IMR-90 (cell line): Measurements from ENCODE around the gene RXFP2. TPM values are rescaled to one million over a fixed set of nuclear protein-coding genes. Genes with fewer than 3 reads are reported as not detected.

ENCODE experiments used
- ATAC-seq: fragments of 200-7000 bp; cut with Tn5 transposase; 2 replicates; pipeline ENCODE4 v1.9.1; 2020; ENCODE audit warnings: low read depth, mild to moderate bottlenecking, moderate library complexity
- BruUV-seq: library from RNA; stranded (reverse); fragments of 400-500 nt; replicated peaks from 2 replicates; lab custom pipeline; 2021; lab: Mats Ljungman, UMichigan
- CTCF ChIA-PET: fragments of 300-600 bp; formaldehyde crosslinking; extraction: SDS; loops from one replicate; lab custom pipeline; 2021; ENCODE audit warnings: antibody characterized with exemption; lab: Yijun Ruan, JAX
- POLR2A ChIA-PET: fragments of 300-600 bp; sonication (Branson Sonifier 250); formaldehyde crosslinking; loops from one replicate; lab custom pipeline; 2022; ENCODE audit warnings: antibody characterized with exemption; ENCODE audit not compliant: unreplicated experiment; lab: Charles Lee
- DNase-seq: peaks from one replicate; pipeline ENCODE4 v3.0.0; 2013
- H2AFZ ChIP-seq: replicated peaks from 2 replicates; pipeline ENCODE3; 2013; ENCODE audit warnings: low read length, mild to moderate bottlenecking; ENCODE audit not compliant: poor library complexity
- H2AK5ac ChIP-seq: 2 replicates; pipeline ENCODE4 v1.6.1; 2013; ENCODE audit warnings: low read depth, low read length, inconsistent platforms
- H2AK9ac ChIP-seq: replicated peaks from 2 replicates; pipeline ENCODE3; 2013; ENCODE audit warnings: mild to moderate bottlenecking, low read depth, low read length, moderate library complexity; ENCODE audit not compliant: poor library complexity
- H2BK120ac ChIP-seq: 2 replicates; pipeline ENCODE4 v1.6.1; 2013; ENCODE audit warnings: low read depth, low read length, inconsistent platforms
- H2BK15ac ChIP-seq: 3 replicates; pipeline ENCODE4 v1.6.1; 2013; ENCODE audit warnings: low read depth, low read length, inconsistent platforms
- H2BK20ac ChIP-seq: 2 replicates; pipeline ENCODE4 v1.6.1; 2013; ENCODE audit warnings: low read depth, mild to moderate bottlenecking, inconsistent platforms, low read length, moderate library complexity
- H2BK5ac ChIP-seq: 2 replicates; pipeline ENCODE4 v1.6.1; 2013; ENCODE audit warnings: mild to moderate bottlenecking, low read depth, low read length, inconsistent platforms; ENCODE audit not compliant: poor library complexity, severe bottlenecking
- H3K14ac ChIP-seq: replicated peaks from 2 replicates; pipeline ENCODE4 v1.6.1; 2013; ENCODE audit warnings: low read depth, low read length, inconsistent platforms
- H3K18ac ChIP-seq: 2 replicates; pipeline ENCODE4 v1.6.1; 2013; ENCODE audit warnings: low read depth, low read length, control low read depth
- H3K23ac ChIP-seq: 2 replicates; pipeline ENCODE4 v1.6.1; 2013; ENCODE audit warnings: low read depth, low read length, inconsistent platforms
- H3K27ac ChIP-seq: 2 replicates; pipeline ENCODE4 v1.5.1; 2013; ENCODE audit warnings: mild to moderate bottlenecking, control low read depth, low read length; ENCODE audit not compliant: insufficient read depth
- H3K27me3 ChIP-seq: 2 replicates; pipeline ENCODE4 v1.6.1; 2013; ENCODE audit warnings: low read length; ENCODE audit not compliant: control insufficient read depth, insufficient read depth
- H3K36me3 ChIP-seq: 2 replicates; pipeline ENCODE4 v1.6.1; 2013; ENCODE audit warnings: low read length, mixed read lengths; ENCODE audit not compliant: control insufficient read depth, insufficient read depth
- H3K4ac ChIP-seq: 2 replicates; pipeline ENCODE4 v1.6.1; 2013; ENCODE audit warnings: low read depth, low read length, inconsistent platforms
- H3K4me1 ChIP-seq: 2 replicates; pipeline ENCODE4 v1.6.1; 2013; ENCODE audit warnings: low read length, mixed read lengths; ENCODE audit not compliant: control insufficient read depth, insufficient read depth
- H3K4me2 ChIP-seq: 2 replicates; pipeline ENCODE4 v1.6.1; 2013; ENCODE audit warnings: low read depth, mild to moderate bottlenecking, control low read depth, low read length, moderate library complexity
- H3K4me3 ChIP-seq: 2 replicates; pipeline ENCODE4 v1.5.1; 2013; ENCODE audit warnings: low read depth, mild to moderate bottlenecking, control low read depth, low read length, moderate library complexity; ENCODE audit not compliant: insufficient read depth
- H3K56ac ChIP-seq: 2 replicates; pipeline ENCODE4 v1.6.1; 2013; ENCODE audit warnings: low read length, inconsistent platforms; ENCODE audit not compliant: insufficient read depth; ENCODE audit errors: extremely low read depth
- H3K79me1 ChIP-seq, 2 experiments: 2 replicates each; pipeline ENCODE4 v1.6.1; 2013; ENCODE audit warnings: low read length in 2 of 2, inconsistent platforms in 1 of 2, low read depth in 1 of 2
- H3K9ac ChIP-seq: 2 replicates; pipeline ENCODE4 v1.6.1; 2013; ENCODE audit warnings: low read depth, low read length, control low read depth
- H3K9me1 ChIP-seq: 2 replicates; pipeline ENCODE4 v1.6.1; 2013; ENCODE audit warnings: low read length, inconsistent platforms; ENCODE audit not compliant: insufficient read depth
- H3K9me3 ChIP-seq: 2 replicates; pipeline ENCODE4 v1.6.1; 2013; ENCODE audit warnings: low read length; ENCODE audit not compliant: control insufficient read depth, insufficient read depth
- H4K20me1 ChIP-seq: 2 replicates; pipeline ENCODE4 v1.6.1; 2013; ENCODE audit warnings: low read length, inconsistent platforms; ENCODE audit not compliant: insufficient read depth
- H4K5ac ChIP-seq: 2 replicates; pipeline ENCODE4 v1.6.1; 2013; ENCODE audit warnings: mild to moderate bottlenecking, low read depth, low read length, control low read depth
- H4K8ac ChIP-seq, 2 experiments: 2 replicates each; pipeline ENCODE4 v1.6.1; 2013; ENCODE audit warnings: low read depth in 2 of 2, low read length in 2 of 2, control low read depth in 1 of 2, inconsistent platforms in 1 of 2
- H4K91ac ChIP-seq: 2 replicates; pipeline ENCODE4 v1.6.1; 2013; ENCODE audit warnings: low read depth, low read length, inconsistent platforms; ENCODE audit not compliant: insufficient read depth
- BHLHE40 ChIP-seq: fragments of 150-350 bp; IDR thresholded peaks from 2 replicates; pipeline ENCODE4 v1.6.1; 2016; ENCODE audit warnings: mild to moderate bottlenecking, low read depth, low read length
- CEBPB ChIP-seq: IDR thresholded peaks from 2 replicates; pipeline ENCODE4 v1.6.1; 2012; ENCODE audit warnings: low read depth, low read length, improper control_type of control experiment
- CHD1 ChIP-seq: IDR thresholded peaks from 2 replicates; pipeline ENCODE4 v1.6.1; 2012; ENCODE audit warnings: low read depth, low read length, improper control_type of control experiment
- FOS ChIP-seq: fragments of 150-350 bp; IDR thresholded peaks from 2 replicates; pipeline ENCODE4 v1.6.1; 2016; ENCODE audit warnings: low read depth, low read length
- MAFK ChIP-seq: IDR thresholded peaks from 2 replicates; pipeline ENCODE4 v1.6.1; 2012; ENCODE audit warnings: low read depth, low read length, improper control_type of control experiment
- MXI1 ChIP-seq: IDR thresholded peaks from 2 replicates; pipeline ENCODE4 v1.6.1; 2012; ENCODE audit warnings: low read depth, mild to moderate bottlenecking, low read length, moderate library complexity, borderline replicate concordance
- NFE2L2 ChIP-seq: fragments of 150-350 bp; IDR thresholded peaks from 2 replicates; pipeline ENCODE4 v1.6.1; 2016; ENCODE audit warnings: low read depth, mild to moderate bottlenecking, low read length
- RAD21 ChIP-seq: IDR thresholded peaks from 2 replicates; pipeline ENCODE4 v1.6.1; 2012; ENCODE audit warnings: low read length, improper control_type of control experiment
- WGBS, 2 experiments: methylation state at CpG; one replicate each; pipeline versions ENCODE4 v1.1.5 to v1.1.7; 2013; ENCODE audit warnings: missing lambda C conversion rate in 2 of 2; ENCODE audit not compliant: insufficient read length in 1 of 2; ENCODE audit errors: extremely low coverage in 2 of 2; 5-methylcytosine and 5-hydroxymethylcytosine counted together
- dilution Hi-C: fragments of 300-500 bp; cut with HindIII; formaldehyde crosslinking; loops from one replicate; pipeline ENCODE4 v1.14.3; 2018; ENCODE audit warnings: low sequenced_read_pairs; ENCODE audit not compliant: unreplicated experiment
- in situ Hi-C: fragments of 300-500 bp; cut with MboI; formaldehyde crosslinking; loops from 3 replicates; pipeline ENCODE4 v1.14.3; 2019; ENCODE audit warnings: low sequenced_read_pairs, inconsistent platforms, mixed read lengths
- intact Hi-C: fragments of 100-400 bp; cut with micrococcal nuclease; formaldehyde crosslinking; loops from 2 replicates; pipeline ENCODE4 v1.10.0; 2022
- polyA plus RNA-seq, 3 experiments: library from polyadenylated mRNA; depleted of rRNA; stranded (reverse); fragments of >200 nt; gene quantifications; 2 replicates each; pipeline ENCODE4 v1.2.3, GENCODE V29; 2012; ENCODE audit warnings: low replicate concordance in 1 of 3
- total RNA-seq: library from RNA; depleted of rRNA; stranded (reverse); fragments of >200 nt; gene quantifications from 2 replicates; pipeline ENCODE4 v1.2.3, GENCODE V29; 2012
- TF ChIP-seq, protein P1 (sequence below): conservative IDR thresholded peaks from 2 replicates; pipeline ENCODE4 v1.5.1; 2012; ENCODE audit warnings: mild to moderate bottlenecking, low read depth, low read length, improper control_type of control experiment

The RXFP2 gene
- total and polyA plus RNA-seq, 2 of the 4 experiments (the other 2 are of a cell fraction) = not detected

DNA sequence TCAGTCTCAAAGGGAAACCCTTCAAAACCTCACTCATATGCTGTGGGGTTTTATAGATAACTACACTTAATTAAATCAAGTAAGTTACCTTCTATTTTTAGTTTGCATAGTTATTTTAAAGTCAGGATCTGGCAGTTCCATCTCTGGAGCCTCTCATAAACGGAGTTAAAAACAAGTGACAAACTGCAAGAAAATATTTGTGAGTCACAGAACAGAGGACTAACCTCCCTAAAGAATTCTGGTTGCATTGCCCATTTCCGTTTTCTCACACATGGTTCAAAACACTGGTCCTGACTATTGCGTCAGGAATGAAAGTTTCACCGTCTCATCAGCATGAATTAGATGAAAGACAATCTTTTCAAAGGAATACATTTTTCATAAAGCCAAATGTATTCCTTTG is 10.6 kb downstream of the RXFP2 start:
- CTCF ChIA-PET = no interaction called here
- ATAC-seq (peak; percentile 94), DNase-seq (peak; percentile 94)
- Histone ChIP-seq H4K91ac (no peak overlapping the region), H3K9ac (no peak overlapping the region), H4K8ac (no peak overlapping the region), H3K79me1 (no peaks in the 10 kb centered on the region), H3K14ac (no peak overlapping the region), H2BK5ac (peak overlapping the region; percentile 96), H3K4me1 (no peaks in the 10 kb centered on the region; the same call in 1 of the 2 replicates), H3K9me3 (no peaks in the 10 kb centered on the region), H3K27ac (no peak overlapping the region), H2BK20ac (no peak overlapping the region), H3K27me3 (no peaks in the 10 kb centered on the region), H3K36me3 (no peaks in the 10 kb centered on the region), H2AK5ac (no peak overlapping the region), H2AFZ (no peak overlapping the region), H3K4me2 (no peak overlapping the region; the same call in 1 of the 2 replicates), H2AK9ac (no peak overlapping the region), H2BK15ac (no peak overlapping the region), H3K4me3 (no peak overlapping the region), H3K23ac (no peak overlapping the region), H3K18ac (no peak overlapping the region), H3K4ac (no peak overlapping the region), H3K56ac (no peak overlapping the region), H3K9me1 (peaks cover 7% of the 10 kb centered on the region), H4K20me1 (no peaks in the 10 kb centered on the region), H4K5ac (no peak overlapping the region), H2BK120ac (no peak overlapping the region)
- 0% methylated on average over 1 of the region's 4 CpGs; no CpG with 5 or more reads in 1 of the 2 experiments for WGBS, 2 experiments
- TF ChIP-seq MXI1 (no peak), MAFK (0 out of 2 replicates have a peak, but pooled peaks have one; percentile 29), CHD1 (no peak), FOS (peak; percentile 67), CEBPB (peak; percentile 98), NFE2L2 (0 out of 2 replicates have a peak, but pooled peaks have one; percentile 46), RAD21 (peak; percentile 9; the same call in 1 of the 2 replicates), BHLHE40 (peak; percentile 19; the same call in 1 of the 2 replicates)
- TF ChIP-seq, protein P1, sequence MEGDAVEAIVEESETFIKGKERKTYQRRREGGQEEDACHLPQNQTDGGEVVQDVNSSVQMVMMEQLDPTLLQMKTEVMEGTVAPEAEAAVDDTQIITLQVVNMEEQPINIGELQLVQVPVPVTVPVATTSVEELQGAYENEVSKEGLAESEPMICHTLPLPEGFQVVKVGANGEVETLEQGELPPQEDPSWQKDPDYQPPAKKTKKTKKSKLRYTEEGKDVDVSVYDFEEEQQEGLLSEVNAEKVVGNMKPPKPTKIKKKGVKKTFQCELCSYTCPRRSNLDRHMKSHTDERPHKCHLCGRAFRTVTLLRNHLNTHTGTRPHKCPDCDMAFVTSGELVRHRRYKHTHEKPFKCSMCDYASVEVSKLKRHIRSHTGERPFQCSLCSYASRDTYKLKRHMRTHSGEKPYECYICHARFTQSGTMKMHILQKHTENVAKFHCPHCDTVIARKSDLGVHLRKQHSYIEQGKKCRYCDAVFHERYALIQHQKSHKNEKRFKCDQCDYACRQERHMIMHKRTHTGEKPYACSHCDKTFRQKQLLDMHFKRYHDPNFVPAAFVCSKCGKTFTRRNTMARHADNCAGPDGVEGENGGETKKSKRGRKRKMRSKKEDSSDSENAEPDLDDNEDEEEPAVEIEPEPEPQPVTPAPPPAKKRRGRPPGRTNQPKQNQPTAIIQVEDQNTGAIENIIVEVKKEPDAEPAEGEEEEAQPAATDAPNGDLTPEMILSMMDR = no peak
- intact Hi-C loops = no loop called here
- dilution Hi-C loops = no loop called here
- BruUV-seq = no TSS peak
- POLR2A ChIA-PET = no interaction called here
- in situ Hi-C loops = loop anchor here (25.0 kb wide), 1 partner anchor 513 kb away; no protein-coding TSS in a partner anchor
